Upper lobe of left lung (tissue), 6 donors: ENCODE measurements around the gene DHX57. TPM values are rescaled to one million over a fixed set of nuclear protein-coding genes. Genes with fewer than 3 reads are reported as not detected.
"Not testable (repeated sequence)": the region's sequence is repeated elsewhere in the genome, so short reads cannot be mapped to it uniquely, and the experiment has no call there.

Experiments used
- ATAC-seq, 2 donors: fragments of 200-7000 bp; cut with Tn5 transposase; one replicate each; pipeline ENCODE4 v1.9.1; 2022; ENCODE audit warnings: mild to moderate bottlenecking in 2 of 2, moderate library complexity in 2 of 2; ENCODE audit not compliant: low FRiP score in 2 of 2
- DNase-seq, 2 donors: peaks; one replicate each; pipeline ENCODE4 v3.0.0-alpha.2; 2019 to 2020
- H3K27ac ChIP-seq, 4 donors: fragments of 200-600 bp; sonication (generic); one replicate each; pipeline ENCODE4 v1.5.1; 2016 to 2019
- H3K27me3 ChIP-seq, 4 donors: fragments of 200-600 bp; sonication (generic); one replicate each; pipeline ENCODE4 v1.5.1; 2017 to 2019
- H3K36me3 ChIP-seq, 4 donors: fragments of 200-600 bp; sonication (generic); one replicate each; pipeline ENCODE4 v1.5.1; 2016 to 2019
- H3K4me1 ChIP-seq, 4 donors: fragments of 200-600 bp; sonication (generic); one replicate each; pipeline ENCODE4 v1.5.1; 2018 to 2019
- H3K4me3 ChIP-seq, 4 donors: fragments of 200-600 bp; sonication (generic); one replicate each; pipeline ENCODE4 v1.5.1; 2017 to 2019; ENCODE audit warnings: mild to moderate bottlenecking in 2 of 4, moderate library complexity in 1 of 4
- H3K9me3 ChIP-seq, 4 donors: fragments of 200-600 bp; sonication (generic); one replicate each; pipeline ENCODE4 v1.5.1; 2018 to 2019
- CTCF ChIP-seq, 6 experiments: fragments of 450-650 bp in 4 of 6; fragments of 200-600 bp in 2 of 6; sonication (generic) in 2 of 6; IDR thresholded peaks; one replicate each; pipeline ENCODE4 v1.5.1; 2016 to 2019; ENCODE audit warnings: antibody characterized with exemption in 6 of 6
- EP300 ChIP-seq, 4 donors: sonication (generic); formaldehyde crosslinking; IDR thresholded peaks; one replicate each; pipeline ENCODE4 v1.5.1; 2017; ENCODE audit warnings: antibody characterized with exemption in 4 of 4, control low read depth in 2 of 4
- POLR2A ChIP-seq, 4 donors: fragments of 450-650 bp; IDR thresholded peaks; one replicate each; pipeline ENCODE4 v1.5.1; 2016 to 2017; ENCODE audit warnings: antibody characterized with exemption in 4 of 4, mild to moderate bottlenecking in 2 of 4
- POLR2AphosphoS5 ChIP-seq, 2 donors: sonication (generic); formaldehyde crosslinking; IDR thresholded peaks; one replicate each; pipeline ENCODE4 v1.5.1; 2017; ENCODE audit warnings: antibody characterized with exemption in 2 of 2
- WGBS, 2 donors: methylation state at CpG; one replicate each; pipeline ENCODE4 v1.1.5; 2017 to 2018; 5-methylcytosine and 5-hydroxymethylcytosine counted together
- total RNA-seq, 6 donors: library from RNA; depleted of rRNA in 4 of 6; stranded (reverse); fragments of >200 nt in 4 of 6; gene quantifications; one replicate each; pipeline versions ENCODE4 v1.1.0 to v1.2.1, GENCODE V29; 2016 to 2021
- donor health status: DM: no; HTN: no; CAD: no; lungs with moderate emphysema.
- donor health status: DM: no; HTN: yes; CAD: no; lungs with severe emphysema.

Gene DHX57
- total RNA-seq, 6 donors from 2014 or later, result 8.0 to 45.1 (median 15.3) TPM

- WGBS, 2 donors, result 78 to 83% methylated on average over 6 of the region's 6 CpGs
- no peak for TF ChIP-seq EP300 (IDR thresholded peaks at IDR 0.05)
- TF ChIP-seq CTCF (IDR thresholded peaks at IDR 0.05), result no peak
- no peak for TF ChIP-seq POLR2AphosphoS5 (IDR thresholded peaks at IDR 0.05)
- no peak for TF ChIP-seq POLR2A (IDR thresholded peaks at IDR 0.05)
- H3K27me3 ChIP-seq, result no peaks in the 10 kb centered on the region
- H3K4me3 ChIP-seq, result no peak overlapping the region
- H3K9me3 ChIP-seq, result no peaks in the 10 kb centered on the region
- no peaks in the 10 kb centered on the region for H3K4me1 ChIP-seq
- H3K36me3 ChIP-seq, result peaks cover 0 to 31% (median 2%) of the 10 kb centered on the region in 4 donors
- peak in 1 of 2 donors; percentile 40 for DNase-seq
- no peak for ATAC-seq
- H3K27ac ChIP-seq, result peak overlapping the region in 3 of 4 donors; percentile 17 to 49 (median 47)
Measured at GRCh38 chr2:38830526-38831159, 45.1 kb downstream of the DHX57 start.

- Histone ChIP-seq H3K36me3 (peaks cover 2 to 38% (median 6%) of the 10 kb centered on the region in 4 donors), H3K27me3 (no peaks in the 10 kb centered on the region), H3K4me3 (no peak overlapping the region), H3K27ac (peak overlapping the region in 2 of 4 donors; percentile 47 to 49), H3K4me1 (no peaks in the 10 kb centered on the region), H3K9me3 (no peaks in the 10 kb centered on the region)
- 96 to 98% methylated on average over 1 of the region's 1 CpG for WGBS, 2 donors
- ATAC-seq, result no peak
- no peak for TF ChIP-seq EP300 (IDR thresholded peaks at IDR 0.05)
- TF ChIP-seq POLR2A (IDR thresholded peaks at IDR 0.05), result no peak
- TF ChIP-seq POLR2AphosphoS5 (IDR thresholded peaks at IDR 0.05), result no peak
- no peak for TF ChIP-seq CTCF (IDR thresholded peaks at IDR 0.05)
- DNase-seq, result no peak
Measured at GRCh38 chr2:38829971-38830370, 45.8 kb downstream of the DHX57 start.

GRCh38 chr2:38828460-38828859 is 47.3 kb downstream of the DHX57 start:
- TF ChIP-seq CTCF (IDR thresholded peaks at IDR 0.05) (no peak), POLR2AphosphoS5 (IDR thresholded peaks at IDR 0.05) (no peak), EP300 (IDR thresholded peaks at IDR 0.05) (no peak), POLR2A (IDR thresholded peaks at IDR 0.05) (no peak)
- ATAC-seq, result no peak
- WGBS, 2 donors, result 81 to 84% methylated on average over 4 of the region's 4 CpGs
- Histone ChIP-seq H3K4me1 (no peaks in the 10 kb centered on the region), H3K27me3 (no peaks in the 10 kb centered on the region), H3K27ac (no peak overlapping the region), H3K4me3 (no peak overlapping the region), H3K36me3 (peaks cover 2 to 41% (median 14%) of the 10 kb centered on the region in 4 donors), H3K9me3 (no peaks in the 10 kb centered on the region)
- no peak for DNase-seq

GRCh38 chr2:38827539-38828145 is 48.1 kb downstream of the DHX57 start:
- Histone ChIP-seq H3K27ac (peak overlapping the region in 1 of 4 donors; percentile 28), H3K36me3 (peaks cover 4 to 47% (median 20%) of the 10 kb centered on the region in 4 donors)
- 71 to 78% methylated on average over 10 of the region's 10 CpGs for WGBS, 2 donors
- H3K9me3 ChIP-seq, H3K4me1 ChIP-seq, H3K27me3 ChIP-seq, DNase-seq, H3K4me3 ChIP-seq: not testable (repeated sequence)
- peak in 1 of 2 donors; percentile 78 for ATAC-seq

- no peak for DNase-seq
- no peak for TF ChIP-seq EP300 (IDR thresholded peaks at IDR 0.05)
- no peak for TF ChIP-seq POLR2A (IDR thresholded peaks at IDR 0.05)
- no peak for TF ChIP-seq POLR2AphosphoS5 (IDR thresholded peaks at IDR 0.05)
- ATAC-seq, result no peak
- WGBS, 2 donors, result 98% methylated on average over 2 of the region's 2 CpGs
- Histone ChIP-seq H3K27me3 (no peaks in the 10 kb centered on the region), H3K27ac (no peak overlapping the region), H3K4me1 (no peaks in the 10 kb centered on the region), H3K36me3 (peaks cover 7 to 58% (median 22%) of the 10 kb centered on the region in 4 donors), H3K9me3 (no peaks in the 10 kb centered on the region), H3K4me3 (no peak overlapping the region)
Measured at GRCh38 chr2:38825956-38826355, 49.8 kb downstream of the DHX57 start.
